T-cell (primary cell): ENCODE measurements around the gene KRTAP2-4. TPM values are rescaled to one million over a fixed set of nuclear protein-coding genes. Genes with fewer than 3 reads are reported as not detected.
"Not testable (repeated sequence)": the region's sequence is repeated elsewhere in the genome, so short reads cannot be mapped to it uniquely, and the experiment has no call there.

Experiments used
- ATAC-seq, 4 experiments: fragments of 200-7000 bp in 3 of 4; fragments of 150-1000 bp in 1 of 4; cut with Tn5 transposase; replicated peaks in 1 of 4; 1 replicate in 3 of 4; 2 replicates in 1 of 4; pipeline ENCODE4 v1.10.0; 2021; ENCODE audit warnings: moderate library complexity in 3 of 4, mild to moderate bottlenecking in 2 of 4, moderate number of reproducible peaks in 1 of 4
- CTCF ChIA-PET, 2 donors: fragments of 300-600 bp; sonication (Branson Sonifier 250); formaldehyde crosslinking; loops; one replicate each; lab custom pipeline; 2022; ENCODE audit warnings: antibody characterized with exemption in 2 of 2; lab: Charles Lee
- POLR2A ChIA-PET, 2 donors: fragments of 300-600 bp; sonication (Branson Sonifier 250); formaldehyde crosslinking; loops; one replicate each; lab custom pipeline; 2022; ENCODE audit warnings: antibody characterized with exemption in 2 of 2; lab: Charles Lee
- DNase-seq, 35 experiments: peaks; one replicate each; pipeline versions ENCODE4 v3.0.0 to v3.0.0-alpha.2; 2013 to 2023
- H3K27ac ChIP-seq: one replicate; pipeline ENCODE4 v1.5.1; 2013; ENCODE audit warnings: low read length
- H3K27me3 ChIP-seq, 2 experiments: replicated peaks in 1 of 2; 1 replicate in 1 of 2; 2 replicates in 1 of 2; pipeline versions ENCODE4 v1.6.1 to v1.7.0; 2013; ENCODE audit warnings: low read length in 1 of 2, mixed read lengths in 1 of 2; ENCODE audit not compliant: control insufficient read depth in 2 of 2, insufficient read depth in 2 of 2; ENCODE audit errors: extremely low read depth in 1 of 2
- H3K36me3 ChIP-seq, 2 donors: 1 replicate in 1 of 2; 2 replicates in 1 of 2; pipeline versions ENCODE4 v1.6.1 to v1.7.0; 2013; ENCODE audit warnings: low read length in 1 of 2; ENCODE audit not compliant: control insufficient read depth in 2 of 2, insufficient read depth in 1 of 2; ENCODE audit errors: extremely low read depth in 1 of 2
- H3K4me1 ChIP-seq, 2 experiments: 1 replicate in 1 of 2; 2 replicates in 1 of 2; pipeline versions ENCODE4 v1.6.1 to v1.7.0; 2013; ENCODE audit warnings: low read length in 2 of 2, mixed read lengths in 1 of 2; ENCODE audit not compliant: insufficient read depth in 2 of 2, control insufficient read depth in 1 of 2; ENCODE audit errors: extremely low read depth in 1 of 2
- H3K4me3 ChIP-seq, 2 donors: 1 replicate in 1 of 2; 2 replicates in 1 of 2; pipeline versions ENCODE4 v1.5.1 to v1.7.0; 2013; ENCODE audit warnings: mild to moderate bottlenecking in 2 of 2, low read length in 1 of 2, moderate library complexity in 1 of 2; ENCODE audit not compliant: control insufficient read depth in 1 of 2; ENCODE audit errors: extremely low read depth in 1 of 2
- H3K9me3 ChIP-seq: 2 replicates; pipeline ENCODE4 v1.7.0; 2013
- H3K27ac Mint-ChIP-seq, 2 donors: one replicate each; pipeline ENCODE4 v1.8.0; 2020 to 2021; ENCODE audit warnings: mild to moderate bottlenecking in 2 of 2, mixed read lengths in 2 of 2
- H3K27me3 Mint-ChIP-seq, 2 donors: one replicate each; pipeline ENCODE4 v1.8.0; 2021 to 2022; ENCODE audit warnings: mixed read lengths in 2 of 2
- H3K36me3 Mint-ChIP-seq: one replicate; pipeline ENCODE4 v1.8.0; 2021; ENCODE audit warnings: mixed read lengths
- H3K4me1 Mint-ChIP-seq, 3 donors: one replicate each; pipeline ENCODE4 v1.8.0; 2020 to 2022; ENCODE audit warnings: mixed read lengths in 3 of 3, mild to moderate bottlenecking in 1 of 3
- H3K4me3 Mint-ChIP-seq, 3 donors: one replicate each; pipeline ENCODE4 v1.8.0; 2020 to 2022; ENCODE audit warnings: mild to moderate bottlenecking in 3 of 3, mixed read lengths in 3 of 3, moderate library complexity in 3 of 3
- H3K9me3 Mint-ChIP-seq, 3 donors: one replicate each; pipeline ENCODE4 v1.8.0; 2020 to 2022; ENCODE audit warnings: mixed read lengths in 3 of 3
- WGBS: methylation state at CpG from one replicate; pipeline ENCODE4 v1.1.5; 2013; ENCODE audit warnings: missing lambda C conversion rate; ENCODE audit not compliant: insufficient coverage; 5-methylcytosine and 5-hydroxymethylcytosine counted together
- total RNA-seq, 35 experiments: library from RNA in 6 of 35; stranded (reverse) in 6 of 35; fragments of 120-200 nt in 1 of 35; gene quantifications; one replicate each; pipeline versions ENCODE4 v1.2.1 to v1.2.4 and lab custom pipeline; 2013 to 2026

The KRTAP2-4 gene, protein sequence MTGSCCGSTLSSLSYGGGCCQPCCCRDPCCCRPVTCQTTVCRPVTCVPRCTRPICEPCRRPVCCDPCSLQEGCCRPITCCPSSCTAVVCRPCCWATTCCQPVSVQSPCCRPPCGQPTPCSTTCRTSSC
- total RNA-seq (not detected), total RNA-seq (lab: John Stamatoyannopoulos, UW) (0 reads per million in 29 experiments)
- not detected for total RNA-seq (2013)

DNA sequence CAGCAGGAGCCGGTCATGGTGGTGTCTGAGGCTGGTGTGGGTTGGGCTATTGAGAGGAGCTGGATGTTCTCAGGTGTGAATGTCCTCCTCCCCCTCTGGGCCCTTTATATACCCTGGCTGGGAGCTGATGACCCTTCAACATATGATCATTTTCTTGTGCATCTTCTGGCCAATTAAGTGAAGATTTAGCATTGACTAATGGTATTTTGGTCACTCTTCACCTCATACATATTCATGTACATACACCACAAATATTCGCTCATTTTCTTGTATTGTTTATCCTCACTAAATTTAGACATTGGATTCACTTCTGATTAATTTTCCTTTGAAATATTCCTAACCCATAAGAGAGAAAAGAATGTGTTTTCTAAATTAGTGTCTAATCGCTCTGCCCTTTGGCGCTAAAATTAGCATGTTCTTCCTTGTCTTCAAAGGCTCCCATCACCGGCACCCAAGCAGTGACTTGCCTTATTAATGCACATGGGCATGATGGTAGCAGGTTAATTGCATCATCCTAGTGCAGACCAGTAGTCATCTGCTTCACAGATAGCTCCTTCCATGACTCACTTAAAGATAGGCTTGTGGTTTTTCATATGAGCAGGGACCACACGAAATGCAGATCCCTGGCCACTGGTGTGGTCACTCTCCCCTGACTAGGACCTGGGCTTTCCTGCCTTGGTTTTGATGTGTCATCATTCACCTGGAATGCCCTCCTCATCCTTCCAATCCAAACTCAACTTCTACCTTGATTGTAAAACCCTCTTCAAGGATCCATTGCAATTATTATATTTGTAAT, at the start of gene KRTAP2-4:
TSS of gene KRTAP2-4 (minus strand) at position 51 of the 796 bp plus-strand sequence. CDS start at position 17, 34 bp downstream.
- WGBS = 96% methylated on average over 4 of the region's 6 CpGs
- ChIA-PET CTCF (no interaction called here), POLR2A (no interaction called here)
- Histone ChIP-seq H3K36me3 (no peaks in the 10 kb centered on the region), H3K4me1 (no peaks in the 10 kb centered on the region), H3K9me3 (no peaks in the 10 kb centered on the region), H3K4me3 (no peak within 1 kb of the TSS), H3K27me3 (no peaks in the 10 kb centered on the region), H3K27ac (no peak within 1 kb of the TSS)
- H3K4me1 Mint-ChIP-seq = no peaks in the 10 kb centered on the region
- H3K36me3 Mint-ChIP-seq = no peaks in the 10 kb centered on the region
- no peak for ATAC-seq
- no peak within 1 kb of the TSS for H3K27ac Mint-ChIP-seq
- no peak within 1 kb of the TSS for H3K4me3 Mint-ChIP-seq
- H3K27me3 Mint-ChIP-seq = peaks cover 7 to 8% of the 10 kb centered on the region in 2 donors
- H3K9me3 Mint-ChIP-seq = no peaks in the 10 kb centered on the region
- DNase-seq = no peak

DNA sequence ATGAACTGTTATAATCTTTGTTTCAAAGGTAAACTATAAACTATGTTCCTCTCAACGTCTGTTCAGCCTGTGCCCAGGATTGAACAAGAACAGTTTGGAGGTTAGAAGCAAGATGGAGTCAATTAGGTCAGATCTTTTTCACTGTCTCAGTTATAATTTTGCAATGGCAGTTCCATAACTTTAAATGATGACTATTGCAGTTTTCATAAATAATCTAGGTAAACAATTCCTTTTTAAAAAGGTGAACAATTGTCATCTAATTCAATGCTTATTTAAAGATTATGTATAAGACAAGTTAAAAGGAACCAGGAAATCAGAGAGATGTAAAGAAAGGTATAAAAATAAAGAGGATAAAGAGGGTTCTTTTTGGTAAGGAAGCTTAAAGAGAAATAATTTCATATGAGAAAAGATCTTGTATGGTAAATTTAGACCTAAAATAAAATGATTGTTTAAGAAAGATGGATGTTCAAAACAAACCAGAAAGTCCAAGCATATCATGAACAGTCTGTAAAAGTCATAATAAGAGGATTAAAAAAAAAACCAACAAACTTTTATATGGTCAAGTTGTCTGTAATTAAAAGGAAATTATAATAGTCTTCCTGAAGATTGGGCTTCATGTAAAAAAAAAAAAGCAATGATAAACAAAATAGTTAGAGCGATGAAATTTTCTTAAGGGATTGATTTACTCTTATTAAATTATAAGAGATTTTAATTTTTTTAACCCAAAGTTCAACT, 45.6 kb upstream of the KRTAP2-4 start:
- ChIA-PET CTCF (no interaction called here), POLR2A (no interaction called here)
- no peaks in the 10 kb centered on the region for H3K36me3 ChIP-seq
- DNase-seq (no peak), ATAC-seq (no peak)
- no peaks in the 10 kb centered on the region for H3K4me1 ChIP-seq
- no peak overlapping the region for H3K4me3 ChIP-seq
- no peak overlapping the region for H3K27ac ChIP-seq
- Mint-ChIP-seq H3K27me3 (peaks cover 0 to 8% of the 10 kb centered on the region in 2 donors), H3K4me3 (no peak overlapping the region), H3K27ac (no peak overlapping the region), H3K36me3 (peaks cover 8% of the 10 kb centered on the region), H3K9me3 (peaks cover 0 to 11% (median 0%) of the 10 kb centered on the region in 3 donors), H3K4me1 (peaks cover 3 to 10% (median 7%) of the 10 kb centered on the region in 3 donors)
- WGBS = no CpG with 5 or more reads among the region's 2 CpGs
- peaks cover 0 to 6% of the 10 kb centered on the region in 2 experiments for H3K27me3 ChIP-seq
- H3K9me3 ChIP-seq = no peaks in the 10 kb centered on the region

DNA sequence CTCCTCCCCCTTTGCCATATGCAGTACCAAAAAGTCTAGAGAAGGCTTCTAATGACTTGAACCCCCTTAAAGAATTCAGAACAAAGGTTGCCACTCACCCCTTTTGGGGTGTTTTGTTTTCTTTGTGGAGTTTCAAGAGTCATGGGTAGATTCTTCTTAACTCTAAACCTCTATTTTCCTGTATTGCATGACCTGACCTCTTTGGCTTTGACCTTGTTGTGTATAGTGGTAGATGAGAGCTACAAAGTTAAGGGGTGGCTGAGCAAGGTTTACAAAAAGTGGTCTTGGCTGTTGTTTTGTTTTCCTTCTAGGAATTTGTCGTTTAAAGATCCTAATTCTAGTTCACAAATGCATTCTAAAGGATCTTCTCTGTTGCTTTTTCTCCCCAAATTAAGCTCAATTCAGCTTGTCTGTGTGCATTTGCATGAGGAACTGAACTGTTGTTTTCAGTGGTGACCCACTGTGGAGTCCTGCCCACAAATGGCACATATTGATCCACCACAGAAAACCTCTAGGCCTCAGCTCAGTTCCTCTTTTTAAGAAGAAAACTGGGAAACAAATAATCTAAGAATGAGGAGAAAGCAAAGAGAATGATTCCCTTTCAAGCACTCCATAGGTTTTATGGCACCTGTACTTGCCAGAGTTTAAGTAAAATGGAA, 43.2 kb upstream of the KRTAP2-4 start:
- H3K27ac Mint-ChIP-seq, H3K4me3 ChIP-seq, H3K4me3 Mint-ChIP-seq, POLR2A ChIA-PET, H3K27me3 ChIP-seq, H3K27ac ChIP-seq, H3K9me3 ChIP-seq, CTCF ChIA-PET, DNase-seq, H3K4me1 ChIP-seq, ATAC-seq, H3K36me3 ChIP-seq, H3K4me1 Mint-ChIP-seq, H3K36me3 Mint-ChIP-seq: not testable (repeated sequence)
- Mint-ChIP-seq H3K27me3 (peaks cover 5 to 10% of the 10 kb centered on the region in 2 donors), H3K9me3 (peaks cover 0 to 11% (median 0%) of the 10 kb centered on the region in 3 donors)
- no CpG with 5 or more reads among the region's 1 CpG for WGBS

DNA sequence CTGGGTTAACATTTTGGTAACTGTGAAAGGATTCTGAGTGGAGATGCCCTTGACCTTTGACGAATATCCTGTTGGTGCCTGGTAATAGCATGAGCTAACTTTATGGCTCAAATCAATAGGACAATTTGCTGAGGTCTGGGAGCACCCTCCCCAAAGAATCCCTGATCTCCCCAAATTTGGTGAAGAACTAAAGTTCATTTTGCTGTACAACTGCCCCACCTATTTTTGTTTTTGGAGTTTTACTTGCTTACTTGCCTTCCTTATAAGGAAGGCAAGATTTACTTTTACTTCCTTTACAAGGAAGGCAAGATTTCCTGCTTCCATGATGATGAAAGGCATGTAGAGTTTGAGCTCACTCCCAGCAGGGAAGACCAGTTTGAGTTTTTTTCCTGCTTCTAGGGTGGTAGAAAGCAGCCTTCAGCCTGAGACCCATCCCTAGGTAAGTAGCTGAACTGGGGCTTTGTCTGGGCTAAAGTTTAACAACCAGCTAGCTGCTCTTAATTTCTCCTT, 42.3 kb upstream of the KRTAP2-4 start:
- CTCF ChIA-PET = no interaction called here
- no CpG with 5 or more reads among the region's 1 CpG for WGBS
- Mint-ChIP-seq H3K4me3 (no peak overlapping the region), H3K4me1 (peaks cover 3 to 10% (median 6%) of the 10 kb centered on the region in 3 donors), H3K27ac (no peak overlapping the region), H3K36me3 (peaks cover 6% of the 10 kb centered on the region), H3K27me3 (peaks cover 5 to 10% of the 10 kb centered on the region in 2 donors), H3K9me3 (peaks cover 0 to 11% (median 0%) of the 10 kb centered on the region in 3 donors)
- Histone ChIP-seq H3K27me3 (no peaks in the 10 kb centered on the region), H3K36me3 (no peaks in the 10 kb centered on the region), H3K4me1 (no peaks in the 10 kb centered on the region), H3K4me3 (no peak overlapping the region), H3K27ac (no peak overlapping the region), H3K9me3 (no peaks in the 10 kb centered on the region)
- DNase-seq (no peak), ATAC-seq (no peak)
- POLR2A ChIA-PET = no interaction called here

DNA sequence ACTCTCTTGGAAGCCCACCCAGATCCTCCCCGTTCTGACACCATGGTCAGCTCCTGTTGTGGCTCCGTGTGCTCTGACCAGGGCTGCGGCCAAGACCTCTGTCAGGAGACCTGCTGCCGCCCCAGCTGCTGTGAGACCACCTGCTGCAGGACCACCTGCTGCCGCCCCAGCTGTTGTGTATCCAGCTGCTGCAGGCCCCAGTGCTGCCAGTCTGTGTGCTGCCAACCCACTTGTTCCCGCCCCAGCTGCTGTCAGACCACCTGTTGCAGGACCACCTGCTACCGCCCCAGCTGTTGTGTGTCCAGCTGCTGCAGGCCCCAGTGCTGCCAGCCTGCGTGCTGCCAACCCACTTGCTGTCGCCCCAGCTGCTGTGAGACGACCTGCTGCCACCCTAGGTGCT, 39.7 kb upstream of the KRTAP2-4 start, which contains the start of gene KRTAP4-9:
TSS of gene KRTAP4-9 (plus strand) at position 43 of the 400 bp plus-strand sequence. CDS start at position 43, 0 bp downstream.
- H3K27ac ChIP-seq, CTCF ChIA-PET, H3K36me3 Mint-ChIP-seq, H3K27me3 ChIP-seq, H3K4me1 ChIP-seq, H3K4me3 ChIP-seq, DNase-seq, H3K4me3 Mint-ChIP-seq, ATAC-seq, POLR2A ChIA-PET, H3K9me3 Mint-ChIP-seq, H3K9me3 ChIP-seq, H3K27me3 Mint-ChIP-seq, H3K36me3 ChIP-seq: not testable (repeated sequence)
- whole genome bisulfite sequencing = 74% methylated on average over 9 of the region's 10 CpGs
- Mint-ChIP-seq H3K4me1 (peaks cover 3 to 12% (median 8%) of the 10 kb centered on the region in 3 donors), H3K27ac (peak within 1 kb of the TSS in 1 of 2 donors; percentile 41)
